Hematopoietic multipotent progenitor cell treated with erythropoietin and hydrocortisone succinate and interleukin-3 and kit ligand, for 6 days (in vitro differentiated cells): Measurements from ENCODE around the gene GOLGA2.

Source experiments
- DNase-seq: peaks from one replicate; pipeline ENCODE4 v3.0.0-alpha.2; 2015

GOLGA2 gene

GRCh38 chr9:128211186-128211980 lies 64.4 kb downstream of the GOLGA2 start:
- no peak for DNase-seq

- DNase-seq = no peak
These were observed 66.7 kb downstream of the GOLGA2 start for GRCh38 chr9:128208946-128209669.

- DNase-seq = no peak
These were observed 67.4 kb downstream of the GOLGA2 start for GRCh38 chr9:128208386-128208785.

GRCh38 chr9:128206916-128207910 lies 68.6 kb downstream of the GOLGA2 start:
- DNase-seq = no peak

- DNase-seq = no peak
These were observed 69.3 kb downstream of the GOLGA2 start for GRCh38 chr9:128206484-128206883.
